Measurements from ENCODE around the gene SLC22A5. TPM values are rescaled to one million over a fixed set of nuclear protein-coding genes. Genes with fewer than 3 reads are reported as not detected.

Gene SLC22A5
- total and polyA plus RNA-seq, 2 donors (not counting 1 experiment from before 2014, with no cell fraction given) = 5.7 to 12.9 TPM

DNA sequence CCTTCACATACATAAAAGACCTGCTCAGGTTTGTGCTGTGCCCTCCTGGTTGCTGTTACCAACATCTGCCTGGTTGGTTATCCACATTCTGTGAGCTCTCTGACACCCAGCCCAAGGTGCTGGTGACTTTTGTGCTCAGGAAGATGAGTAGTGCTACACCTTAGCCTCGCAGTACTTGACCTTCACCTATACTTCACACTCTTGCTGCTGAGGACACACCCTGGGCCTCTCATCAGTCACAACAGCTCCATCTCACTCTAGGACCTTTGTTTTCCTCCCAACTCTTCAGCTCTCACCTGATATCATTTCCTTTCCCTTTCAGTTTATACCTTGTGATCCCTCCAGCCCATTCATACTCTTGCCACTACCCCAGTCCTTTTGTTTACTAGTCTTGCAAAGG, 10.7 kb upstream of the SLC22A5 start:
- TF ChIP-seq EZH2 (IDR thresholded peaks at IDR 0.05; ENCODE audit: borderline replicate concordance, insufficient read depth, low read depth, low read length, poor library complexity, severe bottlenecking) = no peak
- TF ChIP-seq, protein P1, sequence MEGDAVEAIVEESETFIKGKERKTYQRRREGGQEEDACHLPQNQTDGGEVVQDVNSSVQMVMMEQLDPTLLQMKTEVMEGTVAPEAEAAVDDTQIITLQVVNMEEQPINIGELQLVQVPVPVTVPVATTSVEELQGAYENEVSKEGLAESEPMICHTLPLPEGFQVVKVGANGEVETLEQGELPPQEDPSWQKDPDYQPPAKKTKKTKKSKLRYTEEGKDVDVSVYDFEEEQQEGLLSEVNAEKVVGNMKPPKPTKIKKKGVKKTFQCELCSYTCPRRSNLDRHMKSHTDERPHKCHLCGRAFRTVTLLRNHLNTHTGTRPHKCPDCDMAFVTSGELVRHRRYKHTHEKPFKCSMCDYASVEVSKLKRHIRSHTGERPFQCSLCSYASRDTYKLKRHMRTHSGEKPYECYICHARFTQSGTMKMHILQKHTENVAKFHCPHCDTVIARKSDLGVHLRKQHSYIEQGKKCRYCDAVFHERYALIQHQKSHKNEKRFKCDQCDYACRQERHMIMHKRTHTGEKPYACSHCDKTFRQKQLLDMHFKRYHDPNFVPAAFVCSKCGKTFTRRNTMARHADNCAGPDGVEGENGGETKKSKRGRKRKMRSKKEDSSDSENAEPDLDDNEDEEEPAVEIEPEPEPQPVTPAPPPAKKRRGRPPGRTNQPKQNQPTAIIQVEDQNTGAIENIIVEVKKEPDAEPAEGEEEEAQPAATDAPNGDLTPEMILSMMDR (IDR thresholded peaks at IDR 0.05) = no peak
- Histone ChIP-seq H3K4me1 (ENCODE audit: control insufficient read depth in 2 of 2, insufficient read depth in 2 of 2, low read length in 2 of 2) (peaks cover 33 to 39% of the 10 kb centered on the region in 2 donors), H3K4me3 (ENCODE audit: control extremely low read depth in 1 of 5, extremely low read depth in 1 of 5, insufficient read depth in 1 of 5, low read depth in 2 of 5, low read length in 4 of 5) (no peak overlapping the region), H3K27me3 (replicated peaks in 1 of 4; ENCODE audit: control extremely low read depth in 1 of 4, control insufficient read depth in 3 of 4, insufficient read depth in 4 of 4, low read length in 3 of 4) (no peaks in the 10 kb centered on the region), H3K79me2 (ENCODE audit: control insufficient read depth, insufficient read depth, low read length) (no peaks in the 10 kb centered on the region), H2AFZ (ENCODE audit: insufficient read depth, low read depth, low read length, poor library complexity, severe bottlenecking) (no peak overlapping the region), H3K4me2 (replicated peaks; ENCODE audit: low read depth, low read length, poor library complexity, severe bottlenecking) (peak overlapping the region; percentile 46), H3K36me3 (replicated peaks in 1 of 2; ENCODE audit: control extremely low read depth in 1 of 2, control insufficient read depth in 1 of 2, extremely low read depth in 1 of 2, insufficient read depth in 2 of 2, low read length in 1 of 2) (no peaks in the 10 kb centered on the region), H4K20me1 (ENCODE audit: control insufficient read depth, insufficient read depth, low read length, poor library complexity, severe bottlenecking) (no peaks in the 10 kb centered on the region), H3K27ac (ENCODE audit: low read length in 2 of 2) (peak overlapping the region; percentile 14 to 76), H3K9me3 (ENCODE audit: control extremely low read depth in 1 of 3, control insufficient read depth in 2 of 3, insufficient read depth in 1 of 3, low read length in 2 of 3) (no peaks in the 10 kb centered on the region), H3K9ac (ENCODE audit: low read length) (peak overlapping the region; percentile 17)
- intact Hi-C loops (cut with micrococcal nuclease) = loop anchor here (1.0 kb wide), 1 partner anchor 11 kb away; the partner anchor contains the start of gene SLC22A5
- DNase-seq (no peak), ATAC-seq (ENCODE audit: low read depth) (no peak)
- Mint-ChIP-seq H3K27ac (no peak overlapping the region), H3K9me3 (ENCODE audit: insufficient read depth) (no peaks in the 10 kb centered on the region), H3K4me1 (peaks cover 15% of the 10 kb centered on the region), H3K4me3 (no peak overlapping the region), H3K27me3 (no peaks in the 10 kb centered on the region)
- ChIA-PET POLR2A (interaction anchor here (1.5 kb wide), 1 partner anchor 10 kb away, joined by 8 read pairs; the partner anchor contains the start of gene SLC22A5), CTCF (interaction anchor here (0.9 to 2.2 kb wide), 6 partner anchors 11 to 142 kb away, joined by 3 to 8 read pairs (median 6); partner anchors contain the start of genes SLC22A4 and SLC22A5)
- WGBS (ENCODE audit: insufficient coverage) = 100% methylated on average over 1 of the region's 1 CpG

DNA sequence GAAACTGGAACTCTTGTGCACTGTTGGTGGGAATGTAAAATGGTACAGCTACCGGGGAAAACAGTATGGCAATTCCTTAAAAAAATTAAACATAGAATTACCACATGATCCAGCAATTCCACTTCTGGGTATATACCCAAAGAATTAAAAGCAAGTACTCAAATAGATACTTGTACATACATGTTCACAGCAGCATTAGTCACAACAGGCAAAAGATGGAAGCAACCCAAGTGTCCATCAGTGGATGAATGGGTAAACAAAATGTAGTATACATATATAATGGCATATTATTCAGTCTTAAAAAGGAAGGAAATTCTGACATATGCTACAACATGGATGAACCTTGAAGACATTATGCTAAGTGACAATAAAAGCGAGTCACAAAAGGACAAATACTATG, 7.4 kb upstream of the SLC22A5 start:
- H3K4me3 Mint-ChIP-seq = no peak overlapping the region
- DNase-seq (no peak), ATAC-seq (ENCODE audit: low read depth) (no peak)
- Histone ChIP-seq H3K4me3 (ENCODE audit: control extremely low read depth in 1 of 5, extremely low read depth in 1 of 5, insufficient read depth in 1 of 5, low read depth in 2 of 5, low read length in 4 of 5) (no peak overlapping the region), H3K79me2 (ENCODE audit: control insufficient read depth, insufficient read depth, low read length) (no peaks in the 10 kb centered on the region), H3K9ac (ENCODE audit: low read length) (no peak overlapping the region), H2AFZ (ENCODE audit: insufficient read depth, low read depth, low read length, poor library complexity, severe bottlenecking) (no peak overlapping the region), H3K36me3 (replicated peaks in 1 of 2; ENCODE audit: control extremely low read depth in 1 of 2, control insufficient read depth in 1 of 2, extremely low read depth in 1 of 2, insufficient read depth in 2 of 2, low read length in 1 of 2) (no peaks in the 10 kb centered on the region), H3K4me1 (ENCODE audit: control insufficient read depth in 2 of 2, insufficient read depth in 2 of 2, low read length in 2 of 2) (peaks cover 18% of the 10 kb centered on the region in 2 donors), H3K9me3 (ENCODE audit: control extremely low read depth in 1 of 3, control insufficient read depth in 2 of 3, insufficient read depth in 1 of 3, low read length in 2 of 3) (no peaks in the 10 kb centered on the region), H3K27me3 (replicated peaks in 1 of 4; ENCODE audit: control extremely low read depth in 1 of 4, control insufficient read depth in 3 of 4, insufficient read depth in 4 of 4, low read length in 3 of 4) (no peaks in the 10 kb centered on the region), H4K20me1 (ENCODE audit: control insufficient read depth, insufficient read depth, low read length, poor library complexity, severe bottlenecking) (no peaks in the 10 kb centered on the region), H3K27ac (ENCODE audit: low read length in 2 of 2) (no peak overlapping the region), H3K4me2 (replicated peaks; ENCODE audit: low read depth, low read length, poor library complexity, severe bottlenecking) (no peak overlapping the region)
- 83% methylated on average over 1 of the region's 2 CpGs for WGBS (ENCODE audit: insufficient coverage)
- CTCF ChIA-PET = no interaction called here
- intact Hi-C loops (cut with micrococcal nuclease) = no loop called here
- H3K4me1 Mint-ChIP-seq = no peaks in the 10 kb centered on the region
- H3K27ac Mint-ChIP-seq = no peak overlapping the region
- no peaks in the 10 kb centered on the region for H3K27me3 Mint-ChIP-seq
- POLR2A ChIA-PET = no interaction called here
- TF ChIP-seq, protein P1 (IDR thresholded peaks at IDR 0.05) = no peak
- no peak for TF ChIP-seq EZH2 (IDR thresholded peaks at IDR 0.05; ENCODE audit: borderline replicate concordance, insufficient read depth, low read depth, low read length, poor library complexity, severe bottlenecking)
- no peaks in the 10 kb centered on the region for H3K9me3 Mint-ChIP-seq (ENCODE audit: insufficient read depth)
